HG02973 (cell line): Measurements from ENCODE around the gene WDR59.

ENCODE experiments used
- ATAC-seq: cut with Tn5 transposase; IDR thresholded peaks from one replicate; pipeline ENCODE4 v1.9.1; 2021; ENCODE audit warnings: moderate library complexity; ENCODE audit not compliant: unreplicated experiment

WDR59 gene

GRCh38 chr16:74825016-74825415 is 159.9 kb downstream of the WDR59 start:
- ATAC-seq: no peak
